Stimulated activated CD4-positive, alpha-beta T cell treated with anti-CD3 and anti-CD28 coated beads, Interleukin-15, amount 100 ng/mL, for 1 hour (primary cell): ENCODE results near the gene PMS2.
"Not testable (repeated sequence)": the region's sequence is repeated elsewhere in the genome, so short reads cannot be mapped to it uniquely, and the experiment has no call there.

ENCODE experiments used
- DNase-seq, 2 donors: peaks; one replicate each; pipeline ENCODE4 v3.0.0-alpha.2; 2020; ENCODE audit warnings: low read depth in 1 of 2, low spot score in 1 of 2

Gene PMS2

DNA sequence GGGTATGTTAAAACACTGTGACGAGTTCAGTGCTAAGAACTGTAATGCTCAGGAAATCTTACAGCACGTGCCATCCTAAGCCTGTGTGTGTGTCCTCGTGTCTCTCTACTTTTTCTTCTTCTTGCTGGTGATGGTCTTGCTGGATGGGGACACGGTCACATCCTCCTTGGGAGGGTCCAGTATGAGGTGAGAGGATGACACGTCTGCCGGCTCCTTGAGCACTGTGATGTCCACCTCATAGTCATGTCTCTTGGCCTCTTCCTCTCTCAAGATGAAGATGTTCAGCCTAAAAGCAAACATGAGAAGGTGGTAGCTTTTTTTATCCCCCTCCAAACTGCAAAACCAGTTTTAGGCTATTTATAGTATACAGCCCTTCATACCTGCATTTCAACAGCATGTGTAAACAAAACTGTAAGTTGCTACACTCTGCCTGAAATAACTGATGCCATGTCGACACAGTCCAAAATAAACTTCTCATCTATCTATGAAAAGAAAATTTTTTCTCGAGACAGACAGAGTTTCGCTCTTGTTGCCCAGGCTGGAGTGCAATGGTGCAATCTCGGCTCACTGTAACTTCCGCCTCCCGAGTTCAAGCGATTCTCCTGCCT, 82.5 kb downstream of the PMS2 start:
- not testable (repeated sequence) for DNase-seq

DNA sequence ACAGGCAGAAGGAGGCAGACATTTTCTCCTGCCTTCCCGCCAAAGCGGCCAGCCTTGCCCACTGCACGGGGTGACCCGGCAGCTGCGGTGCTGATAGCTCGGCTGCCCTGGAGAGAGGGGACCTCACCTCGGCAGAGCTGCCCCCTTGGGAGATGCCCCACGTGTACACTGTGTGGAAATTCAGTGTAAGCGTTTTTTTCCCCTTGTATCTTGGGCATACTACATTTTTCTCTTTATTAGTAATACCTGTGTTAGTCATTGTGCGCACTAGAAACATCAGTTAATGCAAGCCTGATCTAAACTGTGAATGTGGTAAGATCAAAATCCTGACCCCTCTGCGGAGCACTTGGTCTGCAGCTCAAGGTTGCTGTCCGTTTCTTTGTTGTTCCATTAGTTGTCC, 84.2 kb downstream of the PMS2 start:
- not testable (repeated sequence) for DNase-seq

DNA sequence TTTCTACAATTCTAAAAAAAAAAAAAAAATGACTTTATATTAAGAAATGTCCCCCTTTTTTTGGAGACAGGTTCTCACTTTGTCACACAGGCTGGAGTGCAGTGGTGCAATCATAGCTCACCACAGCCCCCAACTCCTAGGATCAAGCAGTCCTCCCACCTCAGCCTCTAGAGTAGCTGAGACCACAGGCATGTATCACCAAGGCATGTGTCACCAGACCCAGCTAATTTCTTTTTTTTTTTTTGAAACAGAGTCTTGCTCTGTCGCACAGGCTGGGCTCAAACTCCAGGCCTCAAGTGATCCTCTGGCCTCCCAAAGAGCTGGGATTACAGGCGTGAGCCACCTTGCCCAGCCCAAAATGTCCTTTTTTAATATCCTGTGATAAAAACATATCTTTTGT, 84.7 kb downstream of the PMS2 start:
- DNase-seq: not testable (repeated sequence)
